Smooth muscle cell (in vitro differentiated cells): ENCODE results near the gene KIF13A. TPM values are rescaled to one million over a fixed set of nuclear protein-coding genes. Genes with fewer than 3 reads are reported as not detected.

Source experiments
- DNase-seq: peaks from one replicate; lab custom pipeline; 2025; ENCODE audit not compliant: unreplicated experiment; lab: John Stamatoyannopoulos, UW
- H2AFZ ChIP-seq: fragments of 200-600 bp; sonication (generic); 2 replicates; pipeline ENCODE4 v1.6.0; 2016; ENCODE audit warnings: antibody characterized with exemption, low read depth, mild to moderate bottlenecking
- H3F3A ChIP-seq: fragments of 200-600 bp; sonication (generic); 2 replicates; pipeline ENCODE4 v1.6.0; 2017; ENCODE audit warnings: antibody characterized with exemption, low read depth
- H3K27ac ChIP-seq: fragments of 200-600 bp; sonication (generic); 2 replicates; pipeline ENCODE4 v1.5.1; 2016; ENCODE audit warnings: low read depth, mild to moderate bottlenecking
- H3K27me3 ChIP-seq: fragments of 200-600 bp; sonication (generic); 2 replicates; pipeline ENCODE4 v1.6.1; 2016; ENCODE audit warnings: low read depth, mild to moderate bottlenecking
- H3K36me3 ChIP-seq: fragments of 200-600 bp; sonication (generic); 2 replicates; pipeline ENCODE4 v1.5.1; 2016; ENCODE audit warnings: low read depth
- H3K4me1 ChIP-seq: fragments of 200-600 bp; sonication (generic); 2 replicates; pipeline ENCODE4 v1.5.1; 2016; ENCODE audit warnings: low read depth
- H3K4me2 ChIP-seq: fragments of 200-600 bp; sonication (generic); 2 replicates; pipeline ENCODE4 v1.6.0; 2016; ENCODE audit warnings: mild to moderate bottlenecking
- H3K4me3 ChIP-seq: fragments of 200-600 bp; sonication (generic); 2 replicates; pipeline ENCODE4 v1.5.1; 2016; ENCODE audit warnings: mild to moderate bottlenecking
- H3K79me2 ChIP-seq: fragments of 200-600 bp; sonication (generic); 2 replicates; pipeline ENCODE4 v1.6.0; 2016; ENCODE audit warnings: low read depth, mild to moderate bottlenecking
- H3K9ac ChIP-seq: fragments of 200-600 bp; sonication (generic); 2 replicates; pipeline ENCODE4 v1.6.0; 2016; ENCODE audit warnings: low read depth
- H3K9me3 ChIP-seq: fragments of 200-600 bp; sonication (generic); replicated peaks from 2 replicates; pipeline ENCODE4 v1.5.1; 2016; ENCODE audit warnings: low read depth
- H4K20me1 ChIP-seq: fragments of 200-600 bp; sonication (generic); 2 replicates; pipeline ENCODE4 v1.6.0; 2016; ENCODE audit warnings: low read depth
- CTCF ChIP-seq: fragments of 200-600 bp; sonication (generic); IDR thresholded peaks from 2 replicates; pipeline ENCODE4 v1.5.1; 2017; ENCODE audit warnings: borderline replicate concordance, mild to moderate bottlenecking, antibody characterized with exemption; ENCODE audit not compliant: insufficient read depth, poor library complexity, severe bottlenecking
- WGBS: methylation state at CpG from one replicate; pipeline ENCODE4 v1.1.7; 2016; ENCODE audit warnings: low lambda C conversion rate; 5-methylcytosine and 5-hydroxymethylcytosine counted together
- polyA plus RNA-seq: library from polyadenylated mRNA; unstranded; fragments of >200 nt; fragmentation: Nextera tagmentation; extraction: Ambion mirVana; gene quantifications from 2 replicates; pipeline ENCODE4 v1.2.1, GENCODE V29; 2016
- total RNA-seq: library from RNA; depleted of rRNA; stranded (reverse); fragments of >200 nt; gene quantifications from 2 replicates; pipeline ENCODE4 v1.2.3, GENCODE V29; 2014

KIF13A gene
- total and polyA plus RNA-seq, 2 experiments from 2014 or later = 10.4 to 28.4 TPM

- 97% methylated on average over 2 of the region's 2 CpGs for WGBS
- Histone ChIP-seq H4K20me1 (peaks cover 50% of the 10 kb centered on the region), H3F3A (no peaks in the 10 kb centered on the region), H3K9me3 (no peaks in the 10 kb centered on the region), H2AFZ (no peak overlapping the region), H3K4me2 (no peak overlapping the region), H3K27ac (no peak overlapping the region), H3K9ac (no peak overlapping the region), H3K4me1 (no peaks in the 10 kb centered on the region), H3K4me3 (no peak overlapping the region), H3K27me3 (no peaks in the 10 kb centered on the region), H3K79me2 (peaks cover 52% of the 10 kb centered on the region), H3K36me3 (no peaks in the 10 kb centered on the region)
- no peak for TF ChIP-seq CTCF
- DNase-seq = no peak
Measured at GRCh38 chr6:17921454-17921853, 66.0 kb downstream of the KIF13A start.

- TF ChIP-seq CTCF = no peak
- Histone ChIP-seq H3K79me2 (peaks cover 59% of the 10 kb centered on the region), H3K4me1 (no peaks in the 10 kb centered on the region), H4K20me1 (peaks cover 42% of the 10 kb centered on the region), H3K36me3 (no peaks in the 10 kb centered on the region), H3K27ac (no peak overlapping the region), H3K9ac (no peak overlapping the region), H3K9me3 (no peaks in the 10 kb centered on the region), H2AFZ (no peak overlapping the region), H3K4me2 (no peak overlapping the region), H3F3A (no peaks in the 10 kb centered on the region), H3K4me3 (no peak overlapping the region), H3K27me3 (no peaks in the 10 kb centered on the region)
- no peak for DNase-seq
- WGBS = 95% methylated on average over 4 of the region's 4 CpGs
Measured at GRCh38 chr6:17919496-17919895, 67.9 kb downstream of the KIF13A start.

- WGBS = 93% methylated on average over 9 of the region's 9 CpGs
- H3K9me3 ChIP-seq = no peaks in the 10 kb centered on the region
- H4K20me1 ChIP-seq = peaks cover 44% of the 10 kb centered on the region
- no peak overlapping the region for H3K9ac ChIP-seq
- TF ChIP-seq CTCF = no peak
- no peaks in the 10 kb centered on the region for H3F3A ChIP-seq
- H2AFZ ChIP-seq = no peak overlapping the region
- H3K4me1 ChIP-seq = peaks cover 6% of the 10 kb centered on the region
- H3K27ac ChIP-seq = no peak overlapping the region
- no peak overlapping the region for H3K4me2 ChIP-seq
- DNase-seq = no peak
- no peaks in the 10 kb centered on the region for H3K27me3 ChIP-seq
- H3K36me3 ChIP-seq = no peaks in the 10 kb centered on the region
- H3K4me3 ChIP-seq = no peak overlapping the region
- peaks cover 51% of the 10 kb centered on the region for H3K79me2 ChIP-seq
Measured at GRCh38 chr6:17917837-17918763, 69.3 kb downstream of the KIF13A start.
